GM12892 (cell line): Measurements from ENCODE around the gene PLAC1.

Experiments
- POLR2A ChIP-seq: IDR thresholded peaks from 2 replicates; pipeline ENCODE4 v1.6.1; 2011; ENCODE audit warnings: low read depth, low read length, control low read depth
- POLR2AphosphoS5 ChIP-seq: IDR thresholded peaks from 2 replicates; pipeline ENCODE4 v1.6.1; 2011; ENCODE audit warnings: low read depth, low read length, control low read depth
- TAF1 ChIP-seq: IDR thresholded peaks from 2 replicates; pipeline ENCODE4 v1.6.1; 2011; ENCODE audit warnings: low read depth, mild to moderate bottlenecking, control low read depth, low read length, borderline replicate concordance

- TF ChIP-seq TAF1 (no peak), POLR2AphosphoS5 (no peak), POLR2A (no peak)
These were observed 57.0 kb downstream of the PLAC1 start for GRCh38 chrX:134601240-134601765.
